Left ventricle myocardium superior (tissue), 1 donor: Measurements from ENCODE around the gene MYO9A. TPM values are rescaled to one million over a fixed set of nuclear protein-coding genes. Genes with fewer than 3 reads are reported as not detected.
"Not testable (repeated sequence)": the region's sequence is repeated elsewhere in the genome, so short reads cannot be mapped to it uniquely, and the experiment has no call there.

Experiments used
- ATAC-seq: fragments of 200-7000 bp; cut with Tn5 transposase; one replicate; pipeline ENCODE4 v1.9.1; 2020; ENCODE audit warnings: mild to moderate bottlenecking, moderate library complexity
- DNase-seq: peaks from one replicate; pipeline ENCODE4 v3.0.0-alpha.2; 2020
- intact Hi-C: fragments of 100-400 bp; cut with micrococcal nuclease; formaldehyde crosslinking; loops from one replicate; pipeline ENCODE4 v1.11.0; 2022
- total RNA-seq: library from RNA; stranded (reverse); fragmentation: NEBNext Ultra II Directional; extraction: Animal tissue kit (Norgen Biotek cat#: 25700); gene quantifications from one replicate; pipeline ENCODE4 v1.2.1, GENCODE V29; 2021
- donor health status: DM: no; HTN: yes; CAD: no; lungs with severe emphysema.

Gene MYO9A
- total RNA-seq, 1 donor from 2014 or later: 29.7 TPM

DNA sequence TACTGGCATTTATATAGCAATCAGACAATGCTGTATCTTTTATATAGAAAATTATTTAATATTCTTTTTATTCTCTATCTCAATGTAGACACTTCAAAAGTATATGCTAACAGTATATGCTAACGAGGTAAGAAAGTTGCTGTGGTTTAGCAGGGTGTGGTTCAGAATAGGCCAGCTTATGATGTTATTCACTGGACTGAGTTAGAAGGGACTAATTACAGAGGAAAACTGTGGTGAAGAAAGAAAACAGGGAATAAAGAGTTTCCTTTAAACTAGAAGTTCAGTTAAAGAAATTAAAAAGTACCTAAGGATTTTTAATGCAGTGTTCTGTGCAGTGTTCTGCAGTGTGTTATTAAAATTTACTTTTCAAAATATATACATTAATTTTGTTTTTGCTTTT lies 59.4 kb downstream of the MYO9A start:
- intact Hi-C loops: no loop called here
- DNase-seq (no peak), ATAC-seq (no peak)

DNA sequence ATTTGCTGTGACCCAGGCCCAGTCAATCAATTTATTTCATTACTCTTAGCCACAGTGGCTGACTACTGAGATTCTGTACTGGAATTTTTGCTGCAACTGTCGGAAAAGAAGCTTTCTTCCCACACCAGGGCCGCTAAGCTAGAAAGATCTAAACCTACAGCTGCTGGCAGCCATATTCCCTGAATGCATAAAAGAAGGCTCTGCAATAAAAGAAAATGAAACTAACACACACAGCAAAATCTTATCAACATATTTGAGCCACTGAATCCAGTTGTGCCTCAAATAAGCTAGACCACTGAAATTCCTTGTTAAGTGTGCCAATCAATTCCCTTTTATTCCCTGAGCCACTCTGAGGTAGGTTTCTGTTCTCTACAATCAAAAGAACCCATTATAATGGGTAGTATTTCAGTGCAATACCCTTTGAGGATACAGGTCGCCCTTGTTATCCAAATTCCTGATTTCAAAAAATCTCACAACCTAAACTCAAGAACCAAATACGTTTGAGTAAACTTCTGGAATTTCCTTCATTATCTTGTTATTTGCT lies 60.3 kb downstream of the MYO9A start:
- DNase-seq (no peak), ATAC-seq (no peak)
- intact Hi-C loops: no loop called here

DNA sequence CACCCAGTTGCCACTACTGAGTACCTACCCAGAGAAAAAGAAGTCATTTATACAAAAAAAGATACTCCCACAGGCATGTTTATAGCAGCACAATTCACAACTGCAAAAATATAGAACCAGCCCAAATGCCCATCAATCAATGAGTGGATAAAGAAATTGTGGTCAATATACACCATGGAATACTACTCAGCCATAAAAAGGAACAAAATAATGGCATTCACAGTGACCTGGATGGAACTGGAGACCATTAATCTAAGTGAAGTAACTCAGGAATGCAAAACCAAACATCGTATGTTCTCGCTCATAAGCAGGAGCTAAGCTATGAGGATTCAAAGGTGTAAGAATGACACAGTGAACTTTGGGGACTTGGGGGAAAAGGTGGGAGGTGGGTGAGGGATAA lies 61.7 kb downstream of the MYO9A start:
- ATAC-seq, intact Hi-C loops, DNase-seq: not testable (repeated sequence)

DNA sequence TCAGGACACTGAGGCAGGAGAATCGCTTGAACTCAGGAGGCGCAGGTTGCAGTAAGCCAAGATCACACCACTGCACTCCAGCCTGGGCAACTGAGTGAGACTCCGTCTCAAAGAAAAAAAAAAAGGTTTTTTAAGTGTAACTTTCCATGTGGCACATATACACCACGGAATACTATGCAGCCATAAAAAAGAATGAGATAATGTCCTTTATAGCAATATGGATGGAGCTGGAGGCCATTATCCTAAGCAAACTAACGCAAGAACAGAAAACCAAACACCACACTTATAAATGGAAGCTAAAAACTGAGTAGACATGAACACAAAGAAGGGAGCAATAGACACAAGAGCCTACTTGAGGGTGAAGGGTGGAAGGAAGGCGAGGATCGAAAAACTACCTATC lies 64.7 kb downstream of the MYO9A start:
- ATAC-seq, DNase-seq, intact Hi-C loops: not testable (repeated sequence)

DNA sequence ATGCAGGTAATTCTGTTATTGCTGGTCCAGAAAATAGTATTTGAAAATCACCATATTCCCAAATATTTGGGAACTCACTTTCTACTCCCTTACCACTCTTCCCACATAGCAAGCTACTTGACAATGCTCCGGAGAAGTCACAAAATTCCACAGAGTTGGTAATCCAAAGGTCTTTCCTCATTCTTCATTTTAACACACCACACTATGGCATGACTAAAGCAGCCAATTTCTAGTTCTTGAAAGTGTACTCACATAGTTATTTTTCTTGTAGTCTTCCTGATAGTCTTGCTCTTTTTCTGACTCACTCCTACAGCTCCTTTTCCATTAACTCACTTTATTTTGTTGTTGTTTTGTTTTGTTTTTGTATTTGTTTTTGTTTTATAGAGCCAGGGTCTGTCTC lies 67.2 kb downstream of the MYO9A start:
- DNase-seq: no peak
- intact Hi-C loops: no loop called here
- no peak for ATAC-seq

DNA sequence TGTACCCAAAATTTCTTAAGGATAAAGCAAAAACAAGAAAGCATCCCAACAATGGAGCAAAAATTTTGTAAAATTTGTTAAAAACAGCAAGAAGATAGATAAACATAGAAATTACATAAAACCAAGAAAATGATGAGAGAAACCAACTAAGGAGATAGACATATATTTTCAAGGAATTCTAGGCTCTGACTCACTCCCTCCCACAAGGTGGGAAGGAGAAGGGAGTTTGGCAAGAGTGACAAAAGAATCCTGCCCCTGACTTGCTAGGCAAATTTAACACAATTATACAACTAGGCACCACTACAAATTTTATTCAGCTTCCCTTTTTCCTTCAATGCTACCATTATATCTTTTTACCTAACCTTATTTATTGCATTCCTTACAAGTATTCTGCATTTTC lies 70.9 kb downstream of the MYO9A start:
- DNase-seq (no peak), ATAC-seq (no peak)
- intact Hi-C loops: no loop called here

DNA sequence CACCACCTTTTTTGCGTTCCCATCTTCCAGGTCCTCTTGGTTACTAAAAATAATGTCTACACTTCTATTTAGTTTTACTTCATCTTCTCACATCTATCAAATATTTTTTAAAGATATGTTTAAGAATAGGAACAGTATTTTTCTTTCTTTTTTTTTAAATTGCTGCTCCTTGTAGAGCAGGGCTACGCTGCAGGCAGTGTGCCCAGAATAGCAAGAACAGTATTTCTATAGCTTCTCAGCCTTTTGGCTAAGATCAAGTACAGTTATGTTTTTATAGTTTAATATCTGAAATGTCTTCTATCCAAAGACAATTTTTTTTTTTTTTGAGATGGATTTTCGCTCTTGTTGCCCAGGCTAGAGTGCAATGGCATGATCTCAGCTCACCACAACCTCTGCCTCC lies 73.0 kb downstream of the MYO9A start:
- intact Hi-C loops: no loop called here

DNA sequence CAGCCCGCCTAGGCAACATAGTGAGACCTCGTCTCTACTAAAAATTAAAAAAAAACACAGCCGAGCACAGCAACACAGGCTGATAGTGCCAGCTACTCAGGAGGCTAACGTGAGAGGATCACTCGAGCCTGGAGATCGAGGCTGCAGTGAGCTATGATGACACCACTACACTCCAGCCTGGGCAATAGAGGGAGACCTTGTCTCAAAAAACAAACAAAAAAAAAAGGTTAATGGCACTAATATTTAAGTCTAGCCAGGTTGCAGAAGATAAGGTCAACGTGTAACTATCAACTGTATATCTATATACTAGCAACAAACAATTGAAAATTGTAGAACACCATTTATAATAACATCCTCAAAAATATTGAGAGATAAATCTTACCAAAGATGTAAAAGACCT lies 75.1 kb downstream of the MYO9A start:
- ATAC-seq (no peak), DNase-seq (no peak)
- intact Hi-C loops: no loop called here

More for the DNA sequence above, 73.0 kb downstream of the MYO9A start:
- ATAC-seq (no peak), DNase-seq (no peak)

DNA sequence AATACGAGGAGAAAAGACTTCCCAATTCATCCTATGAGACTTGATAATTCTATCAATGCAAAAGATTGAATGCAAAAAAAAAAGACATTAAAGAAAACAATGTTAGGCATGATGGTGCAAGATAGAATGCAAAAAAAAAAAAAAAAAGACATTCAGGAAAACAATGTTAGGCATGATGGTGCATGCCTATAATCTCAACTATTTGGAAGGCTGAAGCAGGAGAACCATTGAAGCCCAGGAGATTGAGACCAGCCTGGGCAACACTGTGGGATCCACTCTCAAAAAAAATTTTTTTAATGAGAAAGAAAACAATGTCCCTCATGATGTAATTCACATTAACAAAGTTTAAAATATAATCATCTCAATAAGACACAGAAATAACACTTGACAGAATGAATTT lies 75.9 kb downstream of the MYO9A start:
- DNase-seq: no peak
- intact Hi-C loops: no loop called here
- no peak for ATAC-seq

DNA sequence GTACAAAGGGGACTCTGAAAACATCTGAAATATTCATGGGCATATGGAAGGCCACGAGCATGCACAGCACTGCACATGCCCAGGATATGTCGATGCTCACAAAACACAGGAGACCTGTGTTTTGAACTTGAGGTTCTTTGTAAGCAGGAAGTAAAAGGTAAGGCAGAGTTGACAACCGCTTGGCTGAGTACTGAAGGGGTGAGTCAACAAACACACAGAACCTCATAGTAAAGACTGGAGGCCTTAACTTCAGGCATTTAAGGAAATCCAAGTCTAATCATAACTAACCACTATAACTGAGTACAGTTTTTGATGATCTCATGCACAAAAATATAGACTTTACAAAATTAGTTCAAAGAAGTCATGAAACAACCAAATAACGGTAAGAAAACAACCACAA lies 80.6 kb downstream of the MYO9A start:
- no peak for ATAC-seq
- DNase-seq: no peak
- intact Hi-C loops: no loop called here

DNA sequence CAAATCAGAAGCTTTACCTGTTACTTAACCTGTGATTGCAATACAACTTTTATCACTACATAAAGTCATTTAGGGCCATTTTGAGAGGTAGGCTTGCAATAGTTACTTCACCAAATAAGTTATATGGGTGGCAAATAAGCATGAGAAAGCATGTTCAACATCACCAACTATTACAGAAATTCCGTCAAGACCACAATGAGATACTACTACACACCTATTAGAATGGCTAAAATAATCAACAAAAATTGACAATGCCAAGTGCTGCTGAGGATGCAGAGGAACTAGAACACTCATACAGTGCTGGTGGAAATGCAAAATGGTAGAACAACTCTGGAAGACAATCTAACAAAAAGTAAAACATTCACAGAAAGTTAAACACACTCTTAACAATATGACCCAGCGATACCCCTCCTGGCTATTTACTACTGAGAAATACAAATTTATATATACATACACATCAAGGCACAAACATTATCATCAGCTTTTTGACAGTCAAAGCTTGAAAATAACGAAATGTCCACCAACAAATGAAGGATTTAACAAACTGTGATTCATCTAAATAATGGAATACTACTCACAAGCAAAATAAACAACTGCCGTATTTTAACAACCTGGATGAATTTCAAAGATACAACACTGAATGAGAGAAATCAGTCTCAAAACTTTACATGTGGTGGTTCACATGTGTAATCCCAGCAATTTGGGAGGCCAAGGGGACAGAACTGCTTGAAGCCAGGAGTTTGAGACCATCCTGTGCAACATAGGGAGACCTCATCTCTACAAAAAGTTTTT lies 82.9 kb downstream of the MYO9A start:
- intact Hi-C loops: no loop called here
- no peak for DNase-seq
- no peak for ATAC-seq

DNA sequence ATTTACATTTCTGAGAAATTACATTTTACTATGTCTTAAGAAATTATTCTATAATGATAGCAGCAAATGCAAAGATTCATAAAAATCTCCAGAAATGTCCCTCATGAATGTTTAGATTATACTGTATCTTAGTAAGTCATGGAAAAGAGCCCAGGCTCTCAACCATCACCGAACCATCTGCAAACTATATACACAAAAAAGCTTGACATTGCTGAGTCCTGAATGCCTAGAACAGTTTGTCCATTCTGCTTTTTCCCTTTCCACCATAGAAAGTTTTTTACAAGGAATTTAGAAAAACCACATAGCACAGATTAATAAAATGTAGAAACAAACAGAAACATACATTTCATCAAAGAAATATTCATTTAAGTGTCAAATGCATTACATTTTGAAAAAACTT lies 83.6 kb downstream of the MYO9A start:
- intact Hi-C loops: no loop called here
- no peak for DNase-seq
- ATAC-seq: no peak

DNA sequence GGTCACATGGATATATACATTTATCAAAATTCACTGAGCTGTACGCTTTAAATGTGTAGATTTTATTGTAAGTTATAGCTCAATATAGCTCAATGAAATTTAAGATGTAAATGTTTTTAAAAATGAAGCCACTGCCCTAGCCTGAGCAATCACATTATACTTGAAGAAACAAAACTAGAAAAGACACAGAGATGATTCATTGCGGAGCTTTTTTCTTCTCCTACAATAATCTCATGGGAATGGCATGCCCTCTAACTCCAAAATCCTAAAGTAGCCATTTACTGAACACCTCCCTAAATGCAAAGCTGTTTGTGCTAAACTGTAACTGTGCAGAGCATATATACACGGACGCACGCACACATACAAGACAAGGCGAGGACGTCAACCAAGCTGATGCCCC lies 84.2 kb downstream of the MYO9A start:
- ATAC-seq (no peak), DNase-seq (no peak)
- intact Hi-C loops: no loop called here

DNA sequence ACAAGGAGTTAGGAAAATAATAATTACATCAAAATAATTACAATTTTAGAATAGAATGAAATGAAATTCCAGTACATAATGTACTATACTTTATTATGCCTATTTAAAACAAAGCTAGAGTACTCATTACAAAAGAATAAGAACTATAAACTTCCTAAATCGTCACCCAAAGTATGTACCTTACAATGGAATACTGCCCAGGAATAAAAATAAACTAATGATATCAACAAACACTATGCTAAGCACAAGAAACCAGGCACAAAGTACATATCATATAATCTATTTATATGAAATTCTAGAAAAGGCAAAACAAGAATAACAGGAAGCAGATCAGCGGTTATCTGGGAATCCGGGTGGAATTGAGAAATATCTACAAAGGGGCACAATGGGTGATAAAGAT lies 84.7 kb downstream of the MYO9A start:
- ATAC-seq (no peak), DNase-seq (no peak)
- intact Hi-C loops: no loop called here

DNA sequence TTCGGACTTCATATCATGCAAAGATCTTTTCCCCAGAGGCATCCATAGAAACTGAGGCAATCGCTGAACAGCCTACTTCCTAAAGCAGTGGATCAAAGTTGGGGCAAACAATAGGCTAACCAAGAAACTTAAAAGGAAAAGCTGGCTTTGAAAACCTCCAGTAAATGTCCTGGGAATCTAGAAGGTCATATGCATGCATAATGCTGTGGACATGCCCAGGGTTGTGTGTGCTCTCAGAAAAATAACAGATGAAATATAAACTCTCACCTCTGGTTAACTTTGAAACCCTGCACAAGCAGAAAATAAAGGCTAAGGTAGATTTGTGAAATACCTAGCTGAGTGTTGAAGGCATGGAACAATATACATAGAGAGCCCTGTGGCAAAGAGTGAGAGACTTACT lies 96.3 kb downstream of the MYO9A start:
- intact Hi-C loops: no loop called here
- no peak for DNase-seq
- no peak for ATAC-seq

DNA sequence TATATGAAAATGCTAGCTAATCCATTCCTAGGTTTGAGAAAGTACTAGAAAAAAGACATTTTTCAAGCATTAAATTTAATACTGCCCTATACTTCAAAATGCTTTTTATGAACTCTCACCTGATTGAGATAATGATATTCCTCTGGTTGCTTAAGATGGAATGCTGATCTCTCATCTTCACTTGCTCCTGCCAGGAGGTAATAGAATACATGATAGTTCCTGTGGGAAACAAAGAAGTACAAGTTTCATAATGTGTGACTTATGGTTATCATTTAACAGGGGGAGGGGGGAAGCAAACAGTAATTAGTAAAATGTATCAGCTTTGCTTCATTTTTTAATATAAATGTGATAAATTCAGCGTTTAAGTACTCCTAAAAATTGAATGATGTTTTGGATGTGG lies 97.2 kb downstream of the MYO9A start:
- intact Hi-C loops: no loop called here
- DNase-seq (no peak), ATAC-seq (no peak)

DNA sequence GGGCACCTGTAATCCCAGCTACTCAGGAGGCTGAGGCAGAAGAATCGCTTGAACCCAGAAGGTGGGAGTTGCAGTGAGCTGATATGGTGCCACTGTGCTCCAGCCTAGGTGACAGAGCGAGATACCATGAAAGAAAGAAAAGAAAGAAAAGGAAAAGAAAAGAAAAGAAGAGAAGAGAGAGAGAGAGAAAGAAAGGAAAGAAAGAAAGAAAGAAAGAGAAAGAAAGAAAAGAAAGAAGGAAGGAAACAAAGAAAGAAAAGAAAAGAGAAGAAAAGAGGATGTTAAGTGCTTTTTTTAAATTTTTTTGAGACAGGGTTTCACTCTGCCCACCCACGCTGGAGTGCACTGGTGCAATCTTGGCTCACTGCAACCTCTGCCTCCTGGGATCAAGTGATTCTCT lies 103.4 kb downstream of the MYO9A start:
- ATAC-seq, intact Hi-C loops, DNase-seq: not testable (repeated sequence)

DNA sequence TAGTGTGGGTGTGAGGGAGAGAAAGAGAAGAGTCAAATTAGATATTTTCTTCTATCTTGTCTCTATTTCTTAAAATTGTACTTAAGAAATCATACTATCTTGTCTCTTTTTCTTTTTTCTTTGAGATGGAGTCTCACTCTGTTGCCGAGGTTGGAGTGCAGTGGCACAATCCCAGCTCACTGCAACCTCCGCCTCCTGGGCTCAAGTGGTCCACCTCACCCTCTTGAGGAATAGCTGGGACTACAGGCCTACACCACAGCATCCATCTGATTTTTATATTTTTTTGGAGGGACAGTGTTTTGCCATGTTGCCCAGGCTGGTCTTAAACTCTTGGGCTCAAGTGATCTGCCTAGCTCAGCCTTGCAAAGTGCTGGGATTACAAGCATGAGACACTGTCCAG lies 104.2 kb downstream of the MYO9A start:
- no peak for ATAC-seq
- intact Hi-C loops: no loop called here
- DNase-seq: no peak

DNA sequence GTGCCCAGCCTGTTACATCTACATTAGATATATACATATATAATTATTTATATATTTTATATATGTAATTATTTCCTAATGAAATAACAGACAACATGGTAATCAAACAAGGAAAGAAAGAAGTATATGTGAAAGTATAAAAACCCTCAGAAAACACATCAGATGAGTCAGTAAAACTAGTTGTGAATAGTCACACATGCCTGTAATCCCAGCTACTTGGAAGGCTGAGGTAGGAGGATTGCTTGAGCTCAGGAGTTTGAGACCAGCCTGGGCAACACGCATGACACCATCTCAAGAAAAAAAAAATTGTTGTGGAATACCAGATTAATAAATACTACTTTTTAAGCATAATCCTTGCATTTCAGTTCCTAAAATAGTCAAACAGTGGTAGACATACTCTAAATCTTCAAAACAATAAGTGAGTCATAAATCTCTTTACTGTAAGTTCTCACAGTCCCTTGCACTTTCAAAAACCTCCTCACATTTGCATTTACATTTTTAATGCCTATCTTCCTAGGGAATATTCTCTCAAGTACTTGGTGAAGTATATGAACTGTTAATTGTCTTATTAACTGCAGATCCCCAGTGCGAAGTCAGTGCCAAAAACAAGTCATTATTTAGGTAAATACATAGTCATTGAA lies 106.5 kb downstream of the MYO9A start:
- DNase-seq: no peak
- intact Hi-C loops: no loop called here
- ATAC-seq: no peak

DNA sequence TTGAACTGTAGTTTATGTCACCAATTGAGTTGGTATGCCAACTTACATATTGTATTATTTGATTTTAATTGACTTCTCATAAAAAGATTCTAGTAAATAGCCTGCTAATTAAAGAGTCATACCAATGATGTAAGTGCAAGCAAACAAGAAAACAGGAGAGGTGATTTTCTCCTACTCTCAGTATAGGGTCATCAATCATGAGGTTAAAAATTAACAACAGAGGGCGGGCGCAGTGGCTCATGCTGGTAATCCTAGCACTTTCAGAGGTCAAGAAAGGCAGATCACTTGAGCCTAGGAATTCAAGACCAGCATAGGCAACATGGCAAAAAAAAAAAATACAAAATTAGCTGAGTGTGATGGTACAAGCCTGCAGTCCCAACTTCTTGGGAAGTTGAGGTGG lies 108.7 kb downstream of the MYO9A start:
- DNase-seq: no peak
- ATAC-seq: no peak
- intact Hi-C loops: no loop called here

DNA sequence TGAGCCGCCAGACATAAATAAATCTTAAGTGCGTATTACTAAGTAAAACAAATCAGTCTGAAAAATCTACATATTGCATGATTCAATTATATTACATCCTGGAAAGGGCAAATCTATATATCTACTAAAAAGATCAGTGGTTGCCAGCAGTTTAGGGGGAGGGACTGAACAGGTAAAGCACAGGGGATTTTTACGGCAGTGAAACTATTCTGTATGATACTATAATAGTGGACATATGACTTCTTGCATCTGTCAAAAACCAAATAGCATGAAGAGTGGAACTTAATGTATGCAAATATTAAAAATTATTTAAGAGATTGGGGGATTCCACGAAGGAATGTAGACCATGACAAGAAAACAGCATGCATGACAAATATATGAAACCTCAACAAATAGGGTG lies 111.6 kb downstream of the MYO9A start:
- DNase-seq: no peak
- ATAC-seq: no peak
- intact Hi-C loops: no loop called here
